Karpas-422 (cell line): ENCODE data around the gene WWOX. TPM values are rescaled to one million over a fixed set of nuclear protein-coding genes. Genes with fewer than 3 reads are reported as not detected.
A peak's percentile ranks its signal among the peaks of the same experiment; 100 is the strongest.

Experiments used
- DNase-seq: peaks from one replicate; pipeline ENCODE4 v3.0.0-alpha.2; 2015
- H2AFZ ChIP-seq: fragments of 200-600 bp; sonication (generic); 2 replicates; pipeline ENCODE4 v1.6.1; 2014; ENCODE audit warnings: antibody characterized with exemption, low read length, mixed read lengths
- H3K27ac ChIP-seq: fragments of 200-600 bp; sonication (generic); 2 replicates; pipeline ENCODE4 v1.5.1; 2014; ENCODE audit warnings: mild to moderate bottlenecking, low read length, moderate library complexity
- H3K27me3 ChIP-seq: fragments of 200-600 bp; sonication (generic); 2 replicates; pipeline ENCODE4 v1.6.1; 2014; ENCODE audit warnings: low read length, mixed read lengths
- H3K36me3 ChIP-seq: fragments of 200-600 bp; sonication (generic); 2 replicates; pipeline ENCODE4 v1.6.1; 2014; ENCODE audit warnings: low read length, mixed read lengths; ENCODE audit not compliant: insufficient read depth
- H3K4me1 ChIP-seq: fragments of 200-600 bp; sonication (generic); 2 replicates; pipeline ENCODE4 v1.6.1; 2014; ENCODE audit warnings: mild to moderate bottlenecking, low read length, mixed read lengths
- H3K4me2 ChIP-seq: fragments of 200-600 bp; sonication (generic); 2 replicates; pipeline ENCODE4 v1.6.1; 2014; ENCODE audit warnings: low read length, low read depth, mild to moderate bottlenecking; ENCODE audit not compliant: poor library complexity, severe bottlenecking
- H3K4me3 ChIP-seq: fragments of 200-600 bp; sonication (generic); 2 replicates; pipeline ENCODE4 v1.5.1; 2014; ENCODE audit warnings: mild to moderate bottlenecking, antibody characterized with exemption, low read length, mixed read lengths
- H3K79me2 ChIP-seq: fragments of 200-600 bp; sonication (generic); 2 replicates; pipeline ENCODE4 v1.6.1; 2014; ENCODE audit warnings: mild to moderate bottlenecking, low read length, mixed read lengths
- H3K9ac ChIP-seq: fragments of 200-600 bp; sonication (generic); 2 replicates; pipeline ENCODE4 v1.6.0; 2014; ENCODE audit warnings: low read length
- H3K9me2 ChIP-seq: fragments of 200-600 bp; sonication (generic), shearing (Covaris generic); replicated peaks from 2 replicates; pipeline ENCODE4 v1.6.0; 2014; ENCODE audit warnings: mild to moderate bottlenecking, low read length, moderate library complexity; ENCODE audit not compliant: insufficient read depth
- H3K9me3 ChIP-seq: fragments of 300-700, 200-600 bp; sonication (generic); 2 replicates; pipeline ENCODE4 v1.6.1; 2014; ENCODE audit warnings: low read length, mixed read lengths
- H4K20me1 ChIP-seq: fragments of 200-600 bp; sonication (generic); 2 replicates; pipeline ENCODE4 v1.6.1; 2014; ENCODE audit warnings: mild to moderate bottlenecking, antibody characterized with exemption, low read length, low read depth; ENCODE audit not compliant: insufficient read depth
- total RNA-seq: library from RNA; depleted of rRNA; stranded (reverse); fragments of >200 nt; shearing (Covaris generic); gene quantifications from 2 replicates; pipeline ENCODE4 v1.2.3, GENCODE V29; 2014; ENCODE audit warnings: low replicate concordance

The WWOX gene
- total RNA-seq, 1 experiment from 2014 or later: 66.2 TPM

GRCh38 chr16:78647019-78647418 lies 547.6 kb downstream of the WWOX start:
- DNase-seq: no peak
- Histone ChIP-seq H3K9me2 (no peaks in the 10 kb centered on the region), H3K36me3 (no peaks in the 10 kb centered on the region), H3K4me3 (no peak overlapping the region), H3K9ac (no peak overlapping the region), H3K4me2 (no peak overlapping the region), H2AFZ (no peak overlapping the region), H3K27ac (no peak overlapping the region), H3K9me3 (peaks cover 37% of the 10 kb centered on the region), H3K79me2 (no peaks in the 10 kb centered on the region), H4K20me1 (no peaks in the 10 kb centered on the region), H3K27me3 (no peaks in the 10 kb centered on the region), H3K4me1 (no peaks in the 10 kb centered on the region)

GRCh38 chr16:78647491-78647890 lies 548.0 kb downstream of the WWOX start:
- Histone ChIP-seq H3K4me1 (no peaks in the 10 kb centered on the region), H4K20me1 (no peaks in the 10 kb centered on the region), H3K9me2 (no peaks in the 10 kb centered on the region), H3K36me3 (no peaks in the 10 kb centered on the region), H3K4me2 (no peak overlapping the region), H3K4me3 (no peak overlapping the region), H3K27ac (no peak overlapping the region), H3K9me3 (peaks cover 37% of the 10 kb centered on the region), H3K9ac (no peak overlapping the region), H3K27me3 (no peaks in the 10 kb centered on the region), H2AFZ (no peak overlapping the region), H3K79me2 (no peaks in the 10 kb centered on the region)
- DNase-seq: no peak

GRCh38 chr16:78648517-78648916 lies 549.1 kb downstream of the WWOX start:
- Histone ChIP-seq H3K4me1 (no peaks in the 10 kb centered on the region), H3K27ac (no peak overlapping the region), H3K9me2 (no peaks in the 10 kb centered on the region), H3K9ac (no peak overlapping the region), H3K27me3 (no peaks in the 10 kb centered on the region), H3K4me3 (no peak overlapping the region), H4K20me1 (no peaks in the 10 kb centered on the region), H3K9me3 (peaks cover 37% of the 10 kb centered on the region), H3K79me2 (no peaks in the 10 kb centered on the region), H3K36me3 (no peaks in the 10 kb centered on the region), H2AFZ (no peak overlapping the region), H3K4me2 (no peak overlapping the region)
- no peak for DNase-seq

- Histone ChIP-seq H3K27ac (no peak overlapping the region), H3K9ac (no peak overlapping the region), H3K9me2 (no peaks in the 10 kb centered on the region), H3K36me3 (no peaks in the 10 kb centered on the region), H3K4me3 (no peak overlapping the region), H3K79me2 (no peaks in the 10 kb centered on the region), H3K9me3 (peaks cover 36% of the 10 kb centered on the region), H3K4me2 (no peak overlapping the region), H4K20me1 (no peaks in the 10 kb centered on the region), H2AFZ (no peak overlapping the region), H3K27me3 (no peaks in the 10 kb centered on the region), H3K4me1 (no peaks in the 10 kb centered on the region)
- DNase-seq: peak; percentile 14
Observed at GRCh38 chr16:78650339-78651074, 551.1 kb downstream of the WWOX start.

GRCh38 chr16:78654929-78655328 lies 555.5 kb downstream of the WWOX start:
- DNase-seq: peak; percentile 26
- Histone ChIP-seq H3K36me3 (no peaks in the 10 kb centered on the region), H2AFZ (no peak overlapping the region), H3K9ac (no peak overlapping the region), H3K9me3 (peaks cover 36% of the 10 kb centered on the region), H4K20me1 (no peaks in the 10 kb centered on the region), H3K4me3 (no peak overlapping the region), H3K79me2 (no peaks in the 10 kb centered on the region), H3K4me1 (no peaks in the 10 kb centered on the region), H3K27ac (no peak overlapping the region), H3K4me2 (no peak overlapping the region), H3K9me2 (no peaks in the 10 kb centered on the region), H3K27me3 (no peaks in the 10 kb centered on the region)

- H3K9me3 ChIP-seq: peaks cover 30% of the 10 kb centered on the region
- H3K79me2 ChIP-seq: no peaks in the 10 kb centered on the region
- H3K27me3 ChIP-seq: no peaks in the 10 kb centered on the region
- DNase-seq: no peak
- no peak overlapping the region for H2AFZ ChIP-seq
- no peak overlapping the region for H3K27ac ChIP-seq
- no peak overlapping the region for H3K4me3 ChIP-seq
- H3K36me3 ChIP-seq: no peaks in the 10 kb centered on the region
- no peaks in the 10 kb centered on the region for H3K4me1 ChIP-seq
- H3K9me2 ChIP-seq: no peaks in the 10 kb centered on the region
- no peak overlapping the region for H3K4me2 ChIP-seq
- no peak overlapping the region for H3K9ac ChIP-seq
- no peaks in the 10 kb centered on the region for H4K20me1 ChIP-seq
Observed at GRCh38 chr16:78655331-78656113, 556.1 kb downstream of the WWOX start.

- DNase-seq: no peak
- Histone ChIP-seq H3K27ac (no peak overlapping the region), H2AFZ (no peak overlapping the region), H3K4me2 (no peak overlapping the region), H3K9me3 (peaks cover 19% of the 10 kb centered on the region), H3K9me2 (no peaks in the 10 kb centered on the region), H4K20me1 (no peaks in the 10 kb centered on the region), H3K36me3 (no peaks in the 10 kb centered on the region), H3K9ac (no peak overlapping the region), H3K4me3 (no peak overlapping the region), H3K79me2 (no peaks in the 10 kb centered on the region), H3K4me1 (no peaks in the 10 kb centered on the region), H3K27me3 (no peaks in the 10 kb centered on the region)
Observed at GRCh38 chr16:78656887-78657286, 557.4 kb downstream of the WWOX start.

- no peaks in the 10 kb centered on the region for H3K9me2 ChIP-seq
- no peak overlapping the region for H3K27ac ChIP-seq
- DNase-seq: no peak
- no peak overlapping the region for H3K4me3 ChIP-seq
- no peaks in the 10 kb centered on the region for H3K79me2 ChIP-seq
- no peak overlapping the region for H2AFZ ChIP-seq
- no peak overlapping the region for H3K9ac ChIP-seq
- no peaks in the 10 kb centered on the region for H4K20me1 ChIP-seq
- no peaks in the 10 kb centered on the region for H3K27me3 ChIP-seq
- H3K36me3 ChIP-seq: no peaks in the 10 kb centered on the region
- no peaks in the 10 kb centered on the region for H3K4me1 ChIP-seq
- H3K4me2 ChIP-seq: no peak overlapping the region
- peaks cover 26% of the 10 kb centered on the region for H3K9me3 ChIP-seq
Observed at GRCh38 chr16:78659216-78659615, 559.8 kb downstream of the WWOX start.
